Ascending aorta (tissue), 2 donors: ENCODE results near the gene FLT4. TPM values are rescaled to one million over a fixed set of nuclear protein-coding genes. Genes with fewer than 3 reads are reported as not detected.

Source experiments
- DNase-seq, 2 donors: peaks; one replicate each; pipeline ENCODE4 v3.0.0-alpha.2; 2019; ENCODE audit warnings: low spot score in 2 of 2
- H3K27ac ChIP-seq, 2 donors: fragments of 200-600 bp; sonication (generic); one replicate each; pipeline ENCODE4 v1.5.1; 2016 to 2017; ENCODE audit warnings: mild to moderate bottlenecking in 1 of 2
- H3K27me3 ChIP-seq: fragments of 200-600 bp; sonication (generic); one replicate; pipeline ENCODE4 v1.5.1; 2017
- H3K36me3 ChIP-seq, 2 donors: fragments of 200-600 bp; sonication (generic); one replicate each; pipeline ENCODE4 v1.5.1; 2016
- H3K4me1 ChIP-seq, 2 donors: fragments of 200-600 bp; sonication (generic); one replicate each; pipeline ENCODE4 v1.5.1; 2016 to 2017; ENCODE audit warnings: mild to moderate bottlenecking in 1 of 2
- H3K4me3 ChIP-seq, 2 donors: fragments of 200-600 bp; sonication (generic); one replicate each; pipeline ENCODE4 v1.5.1; 2016 to 2017; ENCODE audit warnings: mild to moderate bottlenecking in 1 of 2
- H3K9me3 ChIP-seq, 2 donors: fragments of 200-600 bp; sonication (generic); one replicate each; pipeline ENCODE4 v1.5.1; 2016
- CTCF ChIP-seq, 3 experiments: fragments of 200-600 bp in 2 of 3; fragments of 450-650 bp in 1 of 3; sonication (generic) in 2 of 3; IDR thresholded peaks; one replicate each; pipeline ENCODE4 v1.5.1; 2016 to 2019; ENCODE audit warnings: antibody characterized with exemption in 3 of 3, mild to moderate bottlenecking in 1 of 3, moderate library complexity in 1 of 3
- intact Hi-C: fragments of 100-400 bp; cut with DNase I; formaldehyde crosslinking; loops from one replicate; pipeline ENCODE4 v1.15.1; 2023
- total RNA-seq: library from RNA; depleted of rRNA; stranded (reverse); fragments of >200 nt; gene quantifications from one replicate; pipeline ENCODE4 v1.1.0, GENCODE V29; 2016

The FLT4 gene
- total RNA-seq, 1 donor from 2014 or later = 53.5 TPM

GRCh38 chr5:180644825-180645273 is 4.6 kb downstream of the FLT4 start:
- peaks cover 0 to 3% of the 10 kb centered on the region in 2 donors for H3K4me1 ChIP-seq
- H3K27me3 ChIP-seq = peaks cover 10% of the 10 kb centered on the region
- no peak overlapping the region for H3K27ac ChIP-seq
- H3K4me3 ChIP-seq = no peak overlapping the region
- no peak for TF ChIP-seq CTCF (IDR thresholded peaks at IDR 0.05)
- no peaks in the 10 kb centered on the region for H3K36me3 ChIP-seq
- no peak for DNase-seq
- no peaks in the 10 kb centered on the region for H3K9me3 ChIP-seq
- intact Hi-C loops = no loop called here

GRCh38 chr5:180644129-180644824 is 5.1 kb downstream of the FLT4 start:
- no peaks in the 10 kb centered on the region for H3K36me3 ChIP-seq
- H3K4me1 ChIP-seq = peaks cover 0 to 3% of the 10 kb centered on the region in 2 donors
- DNase-seq = peak in 1 of 2 donors; percentile 27
- H3K27me3 ChIP-seq = peaks cover 9% of the 10 kb centered on the region
- no peak overlapping the region for H3K27ac ChIP-seq
- H3K9me3 ChIP-seq = no peaks in the 10 kb centered on the region
- intact Hi-C loops = no loop called here
- no peak overlapping the region for H3K4me3 ChIP-seq
- TF ChIP-seq CTCF (IDR thresholded peaks at IDR 0.05) = no peak

DNA sequence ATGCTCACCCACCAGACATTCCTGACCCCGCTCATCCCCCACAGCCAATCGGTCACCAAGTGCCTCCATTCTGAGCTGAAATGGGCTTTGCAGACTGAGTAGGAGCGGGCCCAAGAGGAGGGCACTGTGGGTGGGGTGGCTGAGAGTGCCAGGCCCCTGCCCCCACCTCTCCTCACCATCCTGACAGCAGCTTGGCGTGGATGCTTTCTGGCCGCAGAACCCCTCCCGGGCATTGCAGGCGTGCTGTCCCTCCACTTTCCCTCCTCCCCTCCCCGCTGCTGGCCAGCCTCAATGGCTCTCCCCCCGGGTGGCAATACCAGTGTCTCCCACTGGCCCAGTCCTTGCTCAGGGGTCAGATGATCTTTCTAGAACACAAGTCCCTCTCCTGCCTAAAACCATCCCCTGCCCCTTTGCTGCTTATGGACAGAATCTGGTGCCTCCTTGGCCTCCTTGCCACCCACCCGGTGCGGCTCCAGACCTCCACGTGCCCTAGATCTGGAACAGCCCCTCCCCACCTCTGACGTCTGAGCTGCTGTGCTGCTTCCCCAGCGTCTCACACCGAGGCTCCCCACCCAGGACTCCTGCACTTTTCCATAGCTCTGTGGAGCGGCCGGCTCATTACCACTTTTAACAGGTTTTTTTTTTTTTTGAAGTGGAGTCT is 6.1 kb downstream of the FLT4 start:
- intact Hi-C loops = no loop called here
- Histone ChIP-seq H3K27me3 (peaks cover under 1% of the 10 kb centered on the region), H3K27ac (no peak overlapping the region), H3K4me1 (no peaks in the 10 kb centered on the region), H3K36me3 (no peaks in the 10 kb centered on the region), H3K4me3 (no peak overlapping the region), H3K9me3 (no peaks in the 10 kb centered on the region)
- TF ChIP-seq CTCF (IDR thresholded peaks at IDR 0.05) = no peak
- DNase-seq = peak in 1 of 2 donors; percentile 50

- Histone ChIP-seq H3K9me3 (no peaks in the 10 kb centered on the region), H3K4me1 (no peaks in the 10 kb centered on the region), H3K27ac (no peak overlapping the region), H3K4me3 (no peak overlapping the region), H3K36me3 (no peaks in the 10 kb centered on the region), H3K27me3 (no peaks in the 10 kb centered on the region)
- TF ChIP-seq CTCF (IDR thresholded peaks at IDR 0.05) = no peak
- intact Hi-C loops = no loop called here
- DNase-seq = peak in 1 of 2 donors; percentile 30
These were observed 6.6 kb downstream of the FLT4 start for GRCh38 chr5:180642779-180643178.

- TF ChIP-seq CTCF (IDR thresholded peaks at IDR 0.05) = no peak
- Histone ChIP-seq H3K27ac (no peak overlapping the region), H3K9me3 (no peaks in the 10 kb centered on the region), H3K4me3 (no peak overlapping the region), H3K4me1 (no peaks in the 10 kb centered on the region), H3K36me3 (no peaks in the 10 kb centered on the region), H3K27me3 (no peaks in the 10 kb centered on the region)
- peak in 1 of 2 donors; percentile 58 for DNase-seq
- intact Hi-C loops = no loop called here
These were observed 7.1 kb downstream of the FLT4 start for GRCh38 chr5:180642181-180642775.
